Transverse colon (tissue), 4 donors: Measurements from ENCODE around the gene CHP2. TPM values are rescaled to one million over a fixed set of nuclear protein-coding genes. Genes with fewer than 3 reads are reported as not detected.
"Not testable (repeated sequence)": the region's sequence is repeated elsewhere in the genome, so short reads cannot be mapped to it uniquely, and the experiment has no call there.

Source experiments
- DNase-seq: peaks from one replicate; pipeline ENCODE4 v3.0.0-alpha.2; 2019
- H3K27ac ChIP-seq, 4 donors: fragments of 200-600 bp; sonication (generic); 2 replicates each; pipeline ENCODE4 v1.5.1; 2016 to 2018; ENCODE audit warnings: inconsistent platforms in 4 of 4
- H3K27me3 ChIP-seq: fragments of 200-600 bp; sonication (generic); 2 replicates; pipeline ENCODE4 v1.5.1; 2017; ENCODE audit warnings: inconsistent platforms
- H3K36me3 ChIP-seq, 4 donors: fragments of 200-600 bp; sonication (generic); 2 replicates each; pipeline ENCODE4 v1.5.1; 2017 to 2019; ENCODE audit warnings: inconsistent platforms in 4 of 4
- H3K4me1 ChIP-seq, 4 donors: fragments of 200-600 bp; sonication (generic); 2 replicates each; pipeline ENCODE4 v1.5.1; 2017 to 2020; ENCODE audit warnings: inconsistent platforms in 4 of 4
- H3K4me3 ChIP-seq, 4 donors: fragments of 200-600 bp; sonication (generic); 1 replicate in 1 of 4; 2 replicates in 3 of 4; pipeline versions ENCODE4 v1.5.1 to v1.6.1; 2017 to 2019; ENCODE audit warnings: inconsistent platforms in 4 of 4
- H3K9me3 ChIP-seq, 2 donors: fragments of 200-600 bp; sonication (generic); 2 replicates each; pipeline ENCODE4 v1.5.1; 2017 to 2019; ENCODE audit warnings: inconsistent platforms in 2 of 2
- EP300 ChIP-seq: sonication (generic); formaldehyde crosslinking; IDR thresholded peaks from one replicate; pipeline ENCODE4 v1.6.1; 2017; ENCODE audit warnings: antibody characterized with exemption, low read depth
- POLR2A ChIP-seq: fragments of 450-650 bp; IDR thresholded peaks from one replicate; pipeline ENCODE4 v1.6.1; 2016; ENCODE audit warnings: antibody characterized with exemption, mild to moderate bottlenecking, moderate library complexity
- POLR2AphosphoS5 ChIP-seq, 3 donors: sonication (generic); formaldehyde crosslinking; IDR thresholded peaks; one replicate each; pipeline ENCODE4 v1.6.1; 2016; ENCODE audit warnings: antibody characterized with exemption in 3 of 3
- WGBS, 2 donors: methylation state at CpG; one replicate each; pipeline ENCODE4 v1.1.5; 2018; ENCODE audit warnings: low coverage in 1 of 2; 5-methylcytosine and 5-hydroxymethylcytosine counted together
- in situ Hi-C, 4 donors: fragments of 200-750 bp; cut with MboI; loops; one replicate each; pipeline versions ENCODE4 v1.15.0 to v1.15.1; 2017; ENCODE audit warnings: low sequenced_read_pairs in 3 of 4, low pct_ligation_motif_present in 1 of 4, low pct_unique_long_range_greater_than_20kb in 1 of 4
- intact Hi-C: fragments of 100-400 bp; cut with DNase I; formaldehyde crosslinking; loops from one replicate; pipeline ENCODE4 v1.15.1; 2023; ENCODE audit warnings: low total_unique reads
- total RNA-seq, 4 donors: library from RNA; depleted of rRNA; stranded (reverse); fragments of >200 nt; gene quantifications; one replicate each; pipeline ENCODE4 v1.1.0, GENCODE V29; 2016
- TF ChIP-seq, protein P1 (sequence below), 5 experiments: fragments of 200-600 bp in 3 of 5; fragments of 450-650 bp in 2 of 5; sonication (generic) in 3 of 5; IDR thresholded peaks; 1 replicate in 2 of 5; 2 replicates in 3 of 5; pipeline ENCODE4 v1.5.1; 2016 to 2017; ENCODE audit warnings: antibody characterized with exemption in 5 of 5, inconsistent platforms in 3 of 5, mild to moderate bottlenecking in 2 of 5, moderate library complexity in 1 of 5

CHP2 gene
- total RNA-seq, 4 donors from 2014 or later: 90.9 to 264 (median 122) TPM

DNA sequence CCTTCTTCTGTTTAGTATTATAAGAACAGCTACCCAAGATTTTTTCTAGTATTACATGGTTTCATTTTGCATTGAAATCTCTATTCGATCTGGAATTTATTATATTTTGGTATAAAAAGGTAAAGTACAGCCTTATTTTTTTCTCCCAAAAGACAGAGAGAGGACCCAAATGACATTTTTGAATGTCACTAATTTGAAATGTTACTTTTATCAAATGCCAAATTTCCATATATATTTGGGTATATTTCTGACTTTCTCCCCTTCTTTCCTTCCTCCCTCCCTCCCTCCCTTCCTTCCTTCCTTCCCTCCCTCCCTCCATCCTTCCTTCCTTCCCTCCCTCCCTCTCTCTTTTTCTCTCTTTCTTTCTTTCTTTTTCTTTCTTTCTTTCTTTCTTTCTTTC is 6.2 kb upstream of the CHP2 start:
- H3K36me3 ChIP-seq: no peaks in the 10 kb centered on the region
- peaks cover 0 to 7% (median 2%) of the 10 kb centered on the region in 4 donors for H3K4me1 ChIP-seq
- no peak for DNase-seq
- no peak overlapping the region for H3K4me3 ChIP-seq
- intact Hi-C loops (no loop called here), in situ Hi-C loops (loop anchor here in 2 of 4 donors (10.0 to 25.0 kb wide), 2 partner anchors 56 to 514 kb away; partner anchors contain the start of gene CACNG3 (in 1 of the 2))
- WGBS, 2 donors: 79 to 80% methylated on average over 1 of the region's 1 CpG
- H3K9me3 ChIP-seq: no peaks in the 10 kb centered on the region
- peaks cover 8% of the 10 kb centered on the region for H3K27me3 ChIP-seq
- no peak overlapping the region for H3K27ac ChIP-seq
- TF ChIP-seq, protein P1, sequence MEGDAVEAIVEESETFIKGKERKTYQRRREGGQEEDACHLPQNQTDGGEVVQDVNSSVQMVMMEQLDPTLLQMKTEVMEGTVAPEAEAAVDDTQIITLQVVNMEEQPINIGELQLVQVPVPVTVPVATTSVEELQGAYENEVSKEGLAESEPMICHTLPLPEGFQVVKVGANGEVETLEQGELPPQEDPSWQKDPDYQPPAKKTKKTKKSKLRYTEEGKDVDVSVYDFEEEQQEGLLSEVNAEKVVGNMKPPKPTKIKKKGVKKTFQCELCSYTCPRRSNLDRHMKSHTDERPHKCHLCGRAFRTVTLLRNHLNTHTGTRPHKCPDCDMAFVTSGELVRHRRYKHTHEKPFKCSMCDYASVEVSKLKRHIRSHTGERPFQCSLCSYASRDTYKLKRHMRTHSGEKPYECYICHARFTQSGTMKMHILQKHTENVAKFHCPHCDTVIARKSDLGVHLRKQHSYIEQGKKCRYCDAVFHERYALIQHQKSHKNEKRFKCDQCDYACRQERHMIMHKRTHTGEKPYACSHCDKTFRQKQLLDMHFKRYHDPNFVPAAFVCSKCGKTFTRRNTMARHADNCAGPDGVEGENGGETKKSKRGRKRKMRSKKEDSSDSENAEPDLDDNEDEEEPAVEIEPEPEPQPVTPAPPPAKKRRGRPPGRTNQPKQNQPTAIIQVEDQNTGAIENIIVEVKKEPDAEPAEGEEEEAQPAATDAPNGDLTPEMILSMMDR (IDR thresholded peaks at IDR 0.05): no peak
- TF ChIP-seq EP300 (no peak), POLR2AphosphoS5 (IDR thresholded peaks at IDR 0.05) (no peak), POLR2A (no peak)

DNA sequence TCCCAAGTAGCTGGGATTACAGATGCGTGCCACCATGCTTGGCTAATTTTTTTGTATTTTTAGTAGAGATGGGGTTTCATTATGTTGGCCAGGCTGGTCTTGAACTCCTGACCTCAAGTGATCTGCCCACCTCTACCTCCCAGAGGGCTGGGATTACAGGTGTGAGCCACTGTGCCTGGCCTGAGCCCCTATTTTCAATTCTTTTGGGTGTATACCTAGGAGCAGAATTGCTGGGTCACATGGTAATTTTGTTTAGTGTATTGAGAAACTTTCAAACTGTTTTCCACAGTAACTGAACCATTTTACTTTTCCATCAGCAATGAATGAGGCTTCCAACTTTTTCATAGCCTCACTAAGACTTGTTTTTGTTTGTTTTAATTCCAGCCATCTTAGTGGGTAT is 3.8 kb upstream of the CHP2 start:
- H3K4me3 ChIP-seq, in situ Hi-C loops, DNase-seq, H3K36me3 ChIP-seq, H3K9me3 ChIP-seq, H3K27ac ChIP-seq, intact Hi-C loops: not testable (repeated sequence)
- peaks cover 0 to 15% (median 8%) of the 10 kb centered on the region in 4 donors for H3K4me1 ChIP-seq
- 88% methylated on average over 1 of the region's 1 CpG; no CpG with 5 or more reads in 1 of the 2 donors for WGBS, 2 donors
- peaks cover 29% of the 10 kb centered on the region for H3K27me3 ChIP-seq

DNA sequence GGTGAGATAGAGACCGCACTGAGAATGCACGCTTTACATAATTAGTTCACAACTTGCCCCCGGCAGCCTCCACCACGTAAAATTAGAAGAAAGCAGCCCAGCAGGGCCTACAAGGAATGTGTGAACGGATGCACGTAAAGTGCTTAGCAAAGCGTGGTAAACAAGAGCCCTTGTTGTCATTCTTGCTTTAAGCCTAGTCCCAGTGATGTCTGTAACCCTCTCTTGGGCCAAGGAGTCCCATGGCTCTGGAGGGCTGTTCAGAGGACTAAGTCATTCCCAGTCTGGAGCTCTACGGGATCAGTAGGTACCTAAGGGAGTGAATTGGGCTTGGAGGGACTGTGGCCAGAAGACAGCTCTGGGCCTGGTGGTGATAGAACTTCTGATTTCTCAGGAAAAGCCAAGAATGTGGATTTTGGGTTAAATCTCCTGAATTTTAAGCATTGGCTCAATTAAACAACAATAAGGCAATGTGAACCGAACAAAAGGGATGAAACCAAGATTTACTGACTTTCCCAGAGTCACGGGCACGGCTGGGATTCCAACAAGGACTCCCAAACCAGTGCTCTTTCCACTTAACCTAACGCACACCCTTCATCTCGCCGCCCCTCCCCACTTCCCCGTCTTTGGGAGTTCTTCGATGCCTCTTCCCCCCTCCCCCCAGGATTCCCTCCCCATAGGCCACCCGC is 775 bp upstream of the CHP2 start:
- H3K36me3 ChIP-seq: no peaks in the 10 kb centered on the region
- peak overlapping the region; percentile 77 to 84 (median 81) for H3K27ac ChIP-seq
- peak overlapping the region in 3 of 4 donors; percentile 41 to 57 (median 50) for H3K4me3 ChIP-seq
- in situ Hi-C loops (no loop called here), intact Hi-C loops (no loop called here)
- no peak for DNase-seq
- no peaks in the 10 kb centered on the region for H3K9me3 ChIP-seq
- TF ChIP-seq EP300: no peak
- no peak for TF ChIP-seq POLR2A
- TF ChIP-seq POLR2AphosphoS5 (IDR thresholded peaks at IDR 0.05): no peak
- TF ChIP-seq, protein P1 (IDR thresholded peaks at IDR 0.05): no peak
- H3K4me1 ChIP-seq: peaks cover 0 to 12% (median 6%) of the 10 kb centered on the region in 4 donors
- peaks cover 34% of the 10 kb centered on the region for H3K27me3 ChIP-seq
- WGBS, 2 donors: 42 to 43% methylated on average over 13 to 17 of the region's 17 CpGs

DNA sequence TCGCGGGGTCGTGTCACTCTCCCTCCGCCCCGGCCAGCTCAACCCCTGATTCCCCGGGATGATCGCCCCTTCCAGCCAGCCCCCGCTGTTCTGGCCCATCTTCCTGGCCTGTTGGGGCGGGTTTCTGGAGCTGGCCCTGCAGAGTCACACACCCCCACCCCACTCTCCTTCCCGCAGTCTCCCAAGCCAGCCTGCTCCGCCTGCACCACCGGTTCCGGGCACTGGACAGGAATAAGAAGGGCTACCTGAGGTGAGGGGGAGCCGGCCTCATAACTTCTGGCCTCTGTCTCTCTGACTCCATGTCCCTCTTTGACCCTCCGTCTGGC is 621 bp downstream of the CHP2 start:
- in situ Hi-C loops: no loop called here
- peak; percentile 24 for DNase-seq
- TF ChIP-seq, protein P1 (IDR thresholded peaks at IDR 0.05): no peak
- TF ChIP-seq POLR2A: no peak
- TF ChIP-seq EP300: no peak
- no peak for TF ChIP-seq POLR2AphosphoS5 (IDR thresholded peaks at IDR 0.05)
- H3K27ac ChIP-seq: peak overlapping the region; percentile 77 to 84 (median 81)
- 27 to 37% methylated on average over 6 to 15 of the region's 15 CpGs for WGBS, 2 donors
- no peaks in the 10 kb centered on the region for H3K9me3 ChIP-seq
- H3K27me3 ChIP-seq: peaks cover 34% of the 10 kb centered on the region
- intact Hi-C loops: no loop called here
- no peaks in the 10 kb centered on the region for H3K36me3 ChIP-seq
- H3K4me3 ChIP-seq: peak overlapping the region; percentile 41 to 61 (median 54)
- peaks cover 0 to 12% (median 6%) of the 10 kb centered on the region in 4 donors for H3K4me1 ChIP-seq
